Measurements from ENCODE around the gene ARIH1. TPM values are rescaled to one million over a fixed set of nuclear protein-coding genes. Genes with fewer than 3 reads are reported as not detected.
"Not testable (repeated sequence)": the region's sequence is repeated elsewhere in the genome, so short reads cannot be mapped to it uniquely, and the experiment has no call there.

ARIH1 gene
- total RNA-seq, 2 donors from 2014 or later, result 118 to 131 TPM

GRCh38 chr15:72585476-72586058 is 111.4 kb downstream of the ARIH1 start:
- DNase-seq (no peak), ATAC-seq (no peak)
- intact Hi-C loops (cut with DNase I, micrococcal nuclease), result loop anchor here in 1 of 2 donors (10.0 kb wide), 1 partner anchor 271 kb away; no protein-coding TSS in a partner anchor

GRCh38 chr15:72588096-72588495 is 114.0 kb downstream of the ARIH1 start:
- ATAC-seq (no peak), DNase-seq (no peak)
- intact Hi-C loops (cut with DNase I, micrococcal nuclease), result loop anchor here in 1 of 2 donors (10.0 kb wide), 1 partner anchor 273 kb away; no protein-coding TSS in a partner anchor

- DNase-seq (no peak), ATAC-seq (no peak)
- intact Hi-C loops (cut with DNase I, micrococcal nuclease), result loop anchor here in 1 of 2 donors (10.0 kb wide), 1 partner anchor 84 kb away; no protein-coding TSS in a partner anchor
These were observed 116.3 kb downstream of the ARIH1 start for GRCh38 chr15:72590427-72590826.

- intact Hi-C loops (cut with DNase I, micrococcal nuclease), result loop anchor here in 1 of 2 donors (10.0 kb wide), 1 partner anchor 83 kb away; no protein-coding TSS in a partner anchor
- DNase-seq, result no peak
- no peak for ATAC-seq
These were observed 117.2 kb downstream of the ARIH1 start for GRCh38 chr15:72591361-72591760.

- DNase-seq (no peak), ATAC-seq (no peak)
- intact Hi-C loops (cut with DNase I, micrococcal nuclease), result loop anchor here in 1 of 2 donors (10.0 kb wide), 1 partner anchor 83 kb away; no protein-coding TSS in a partner anchor
These were observed 118.0 kb downstream of the ARIH1 start for GRCh38 chr15:72592097-72592496.

- DNase-seq (no peak), ATAC-seq (no peak)
- intact Hi-C loops (cut with DNase I, micrococcal nuclease), result loop anchor here in 1 of 2 donors (10.0 kb wide), 1 partner anchor 82 kb away; no protein-coding TSS in a partner anchor
These were observed 118.5 kb downstream of the ARIH1 start for GRCh38 chr15:72592676-72593075.

GRCh38 chr15:72593838-72594237 is 119.7 kb downstream of the ARIH1 start:
- no peak for DNase-seq
- intact Hi-C loops (cut with DNase I, micrococcal nuclease), result loop anchor here in 1 of 2 donors (10.0 kb wide), 1 partner anchor 81 kb away; no protein-coding TSS in a partner anchor
- no peak for ATAC-seq

- DNase-seq, result peak in 1 of 2 donors; percentile 25
- peak; percentile 56 for ATAC-seq
- intact Hi-C loops (cut with DNase I, micrococcal nuclease), result loop anchor here in 1 of 2 donors (10.0 kb wide), 1 partner anchor 75 kb away; no protein-coding TSS in a partner anchor
These were observed 125.8 kb downstream of the ARIH1 start for GRCh38 chr15:72599855-72600464.

- ATAC-seq (no peak), DNase-seq (no peak)
- intact Hi-C loops (cut with DNase I, micrococcal nuclease), result no loop called here
These were observed 130.7 kb downstream of the ARIH1 start for GRCh38 chr15:72604794-72605193.

- DNase-seq; ATAC-seq; intact Hi-C loops (cut with DNase I, micrococcal nuclease): not testable (repeated sequence)
These were observed 134.0 kb downstream of the ARIH1 start for GRCh38 chr15:72608084-72608483.

GRCh38 chr15:72609862-72610261 is 135.7 kb downstream of the ARIH1 start:
- DNase-seq (no peak), ATAC-seq (no peak)
- intact Hi-C loops (cut with DNase I, micrococcal nuclease), result no loop called here

GRCh38 chr15:72612324-72612723 is 138.2 kb downstream of the ARIH1 start:
- intact Hi-C loops (cut with DNase I, micrococcal nuclease); ATAC-seq; DNase-seq: not testable (repeated sequence)

GRCh38 chr15:72614810-72615532 is 140.8 kb downstream of the ARIH1 start:
- ATAC-seq (no peak), DNase-seq (no peak)
- intact Hi-C loops (cut with DNase I, micrococcal nuclease), result no loop called here

- ATAC-seq; intact Hi-C loops (cut with DNase I, micrococcal nuclease): not testable (repeated sequence)
- peak in 1 of 2 donors; percentile 13 for DNase-seq
These were observed 141.6 kb downstream of the ARIH1 start for GRCh38 chr15:72615533-72616233.

GRCh38 chr15:72616491-72617210 is 142.5 kb downstream of the ARIH1 start:
- no peak for ATAC-seq
- intact Hi-C loops (cut with DNase I, micrococcal nuclease), result no loop called here

GRCh38 chr15:72623854-72624253 is 149.7 kb downstream of the ARIH1 start:
- ATAC-seq; intact Hi-C loops (cut with DNase I, micrococcal nuclease); DNase-seq: not testable (repeated sequence)

More at GRCh38 chr15:72616491-72617210, 142.5 kb downstream of the ARIH1 start:
- DNase-seq, result no peak

GRCh38 chr15:72626153-72626552 is 152.0 kb downstream of the ARIH1 start:
- ATAC-seq; DNase-seq; intact Hi-C loops (cut with DNase I, micrococcal nuclease): not testable (repeated sequence)
